Fibroblast of mammary gland (primary cell): ENCODE data around the gene ZNF496.

Source experiments
- DNase-seq: peaks from one replicate; pipeline ENCODE4 v3.0.0-alpha.2; 2010; ENCODE audit warnings: low read depth
- H3K4me3 ChIP-seq: 2 replicates; pipeline ENCODE4 v1.5.1; 2011; ENCODE audit warnings: low read depth, mild to moderate bottlenecking, low read length, moderate library complexity; ENCODE audit not compliant: control insufficient read depth
- TF ChIP-seq, protein P1 (sequence below): conservative IDR thresholded peaks from 2 replicates; pipeline ENCODE4 v1.5.1; 2011; ENCODE audit warnings: low read depth, low read length, inconsistent platforms; ENCODE audit not compliant: control insufficient read depth, insufficient read depth

ZNF496 gene

DNA sequence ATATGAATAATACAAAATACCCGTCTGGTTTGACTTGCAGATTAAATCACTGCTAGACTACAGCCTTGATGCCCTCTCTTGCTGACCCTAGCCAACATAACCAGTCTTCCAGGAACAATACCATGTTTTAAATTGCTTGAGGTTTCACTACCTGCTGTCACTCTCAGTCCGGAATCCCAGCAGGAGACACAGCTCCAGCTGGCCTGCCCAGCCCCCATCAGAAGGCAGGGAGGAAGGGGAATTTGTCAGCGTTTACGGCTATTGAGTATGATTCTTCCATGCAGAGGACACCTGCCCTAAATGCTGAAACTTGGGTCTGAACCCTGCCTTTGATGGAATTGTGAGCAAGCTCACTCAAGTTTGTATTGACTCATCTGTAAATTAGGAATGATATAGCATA, 33.0 kb downstream of the ZNF496 start:
- no peak overlapping the region for H3K4me3 ChIP-seq
- TF ChIP-seq, protein P1, sequence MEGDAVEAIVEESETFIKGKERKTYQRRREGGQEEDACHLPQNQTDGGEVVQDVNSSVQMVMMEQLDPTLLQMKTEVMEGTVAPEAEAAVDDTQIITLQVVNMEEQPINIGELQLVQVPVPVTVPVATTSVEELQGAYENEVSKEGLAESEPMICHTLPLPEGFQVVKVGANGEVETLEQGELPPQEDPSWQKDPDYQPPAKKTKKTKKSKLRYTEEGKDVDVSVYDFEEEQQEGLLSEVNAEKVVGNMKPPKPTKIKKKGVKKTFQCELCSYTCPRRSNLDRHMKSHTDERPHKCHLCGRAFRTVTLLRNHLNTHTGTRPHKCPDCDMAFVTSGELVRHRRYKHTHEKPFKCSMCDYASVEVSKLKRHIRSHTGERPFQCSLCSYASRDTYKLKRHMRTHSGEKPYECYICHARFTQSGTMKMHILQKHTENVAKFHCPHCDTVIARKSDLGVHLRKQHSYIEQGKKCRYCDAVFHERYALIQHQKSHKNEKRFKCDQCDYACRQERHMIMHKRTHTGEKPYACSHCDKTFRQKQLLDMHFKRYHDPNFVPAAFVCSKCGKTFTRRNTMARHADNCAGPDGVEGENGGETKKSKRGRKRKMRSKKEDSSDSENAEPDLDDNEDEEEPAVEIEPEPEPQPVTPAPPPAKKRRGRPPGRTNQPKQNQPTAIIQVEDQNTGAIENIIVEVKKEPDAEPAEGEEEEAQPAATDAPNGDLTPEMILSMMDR: no peak
- no peak for DNase-seq

DNA sequence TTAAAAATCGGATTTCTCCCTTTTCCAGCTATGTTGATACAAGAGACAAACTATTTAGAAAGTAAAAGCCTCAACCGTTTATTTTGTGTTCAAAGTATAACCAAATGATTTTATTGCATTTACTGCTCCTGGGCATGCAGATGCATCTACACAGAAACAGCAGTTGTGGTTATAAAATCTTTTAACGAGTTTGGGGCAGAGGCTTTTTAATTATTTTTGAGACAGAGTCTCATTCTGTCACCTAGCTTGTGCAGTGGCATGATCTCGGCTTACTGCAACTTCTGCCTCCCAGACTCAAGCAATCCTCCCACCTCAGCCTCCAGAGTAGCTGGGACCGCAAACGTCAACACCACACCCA, 33.6 kb downstream of the ZNF496 start:
- TF ChIP-seq, protein P1: no peak
- H3K4me3 ChIP-seq: no peak overlapping the region
- no peak for DNase-seq

DNA sequence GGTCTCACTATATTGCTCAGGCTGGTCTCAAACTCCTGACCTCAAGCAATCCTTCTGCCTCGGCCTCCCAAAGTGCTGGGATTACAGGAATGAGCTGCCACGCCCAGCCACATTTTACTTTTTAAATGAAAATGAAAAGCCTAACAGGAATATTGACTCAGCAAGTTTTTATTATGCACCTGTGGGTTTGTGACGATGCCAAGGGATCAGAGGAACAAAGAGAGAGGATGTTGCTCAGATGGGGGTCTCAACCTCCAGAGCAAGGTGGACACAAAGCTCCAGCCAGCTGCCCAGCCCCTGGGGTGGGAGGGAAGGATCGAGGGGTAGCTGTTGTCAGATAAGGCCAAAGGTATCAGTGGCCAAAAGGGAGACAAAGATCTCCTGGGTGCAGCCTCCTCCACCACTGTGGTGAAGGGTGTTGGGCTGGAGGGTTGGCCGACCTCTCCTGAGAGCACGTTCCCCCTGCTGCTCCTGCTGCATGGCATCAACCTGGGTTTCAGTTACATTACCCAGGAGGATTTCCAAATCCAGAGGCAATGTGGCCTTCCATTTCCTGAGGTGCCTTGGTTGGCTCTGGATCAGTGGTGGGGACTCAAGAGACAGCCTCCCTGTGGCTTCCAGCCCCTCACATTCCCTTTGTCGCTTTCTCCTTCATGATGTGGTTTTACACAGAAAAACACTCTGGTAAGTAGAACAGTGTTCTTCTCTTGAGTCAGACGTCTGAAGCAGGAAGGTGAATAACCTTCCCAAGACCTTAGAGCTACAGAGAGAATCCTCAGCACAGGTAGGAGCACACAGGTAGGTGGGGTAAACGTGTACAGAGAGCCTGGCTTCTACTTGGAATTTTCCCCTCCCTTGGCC, 34.2 kb downstream of the ZNF496 start:
- DNase-seq: no peak
- TF ChIP-seq, protein P1: no peak
- H3K4me3 ChIP-seq: no peak overlapping the region

DNA sequence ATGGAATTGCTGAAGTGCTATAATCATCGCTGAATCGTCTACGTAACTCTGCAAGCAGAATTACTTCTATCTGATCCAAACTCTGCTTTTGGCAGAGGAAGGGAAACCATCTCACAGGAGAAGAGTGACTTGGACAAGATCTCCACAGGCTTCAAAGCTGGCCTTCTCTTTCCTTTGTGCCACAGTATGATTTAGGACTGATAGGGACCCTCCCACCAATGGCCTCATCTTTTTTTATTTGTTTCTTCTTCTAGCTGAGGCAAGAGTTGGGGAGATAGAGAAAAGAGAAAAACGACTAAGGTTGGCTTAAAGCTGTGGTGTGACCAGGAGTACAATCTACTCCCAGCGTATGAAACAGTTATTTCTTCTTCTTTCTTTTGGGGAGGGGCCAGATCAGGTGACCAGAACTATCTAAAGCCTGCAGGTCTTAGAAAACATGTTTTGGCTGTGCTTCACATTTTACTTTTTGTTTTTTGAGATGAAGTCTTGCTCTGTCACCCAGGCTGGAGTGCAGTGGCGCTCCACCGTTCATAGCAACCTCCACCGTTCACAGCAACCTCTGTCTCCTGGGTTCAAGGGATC, 35.0 kb downstream of the ZNF496 start:
- DNase-seq: no peak
- no peak overlapping the region for H3K4me3 ChIP-seq
- TF ChIP-seq, protein P1: no peak

DNA sequence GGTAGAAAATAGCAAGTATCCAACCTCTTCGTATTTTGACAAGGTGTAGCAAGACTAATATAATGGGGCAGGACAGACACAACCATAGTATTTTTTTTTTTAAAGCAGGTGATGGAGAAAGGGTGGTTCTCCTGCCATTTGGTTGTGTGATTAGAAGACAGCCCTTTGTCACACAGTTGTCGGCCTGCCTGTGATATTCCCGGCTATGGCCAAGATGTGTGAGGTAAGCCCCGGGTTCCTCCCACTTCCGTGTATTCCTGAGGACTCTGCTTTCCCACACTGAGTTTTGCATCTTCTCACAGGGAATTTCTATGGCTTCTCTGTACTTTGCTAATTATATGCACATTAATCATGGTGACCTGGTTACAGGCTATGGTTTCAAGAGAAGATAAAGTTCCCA, 35.9 kb downstream of the ZNF496 start:
- no peak for DNase-seq
- no peak overlapping the region for H3K4me3 ChIP-seq
- TF ChIP-seq, protein P1: no peak

DNA sequence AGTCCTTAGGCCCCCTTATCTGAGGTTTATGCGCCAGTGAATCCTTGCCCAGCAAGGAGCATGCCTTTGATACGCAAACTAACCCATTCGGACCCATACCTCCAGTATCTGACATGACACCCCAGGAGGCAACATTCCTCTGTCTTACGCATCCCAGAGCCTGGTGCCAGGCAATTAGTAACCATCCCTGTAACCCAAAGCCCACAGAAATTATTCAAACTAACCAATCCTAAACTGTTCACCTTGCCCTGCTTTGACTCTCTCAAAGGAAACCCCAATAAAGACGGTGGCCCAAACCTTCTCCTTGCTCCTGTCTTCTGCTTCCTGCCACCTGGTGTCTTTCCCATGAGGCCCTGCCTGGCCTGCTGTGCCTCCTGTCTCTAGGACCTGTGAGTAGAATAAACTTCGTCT, 36.4 kb downstream of the ZNF496 start:
- H3K4me3 ChIP-seq: no peak overlapping the region
- TF ChIP-seq, protein P1: no peak
- DNase-seq: peak; percentile 28
